ENCODE measurements around the gene SETBP1. TPM values are rescaled to one million over a fixed set of nuclear protein-coding genes. Genes with fewer than 3 reads are reported as not detected.

Gene SETBP1
- total and polyA plus RNA-seq, 2 of the 13 experiments (the other 11 are each of a cell fraction or from before 2014, with no cell fraction given), result 0.18 to 0.65 TPM

- TF ChIP-seq TARDBP (CRISPR knock-in tag; IDR thresholded peaks at IDR 0.05), result no peak
- no peak for TF ChIP-seq SP1 (IDR thresholded peaks at IDR 0.05)
- no peak for TF ChIP-seq SP1 (CRISPR knock-in tag; IDR thresholded peaks at IDR 0.05)
- no peak for TF ChIP-seq GTF3A (CRISPR knock-in tag; conservative IDR thresholded peaks at IDR 0.05)
- TF ChIP-seq POLR2A (IDR thresholded peaks at IDR 0.05; ENCODE audit: insufficient read depth in 1 of 2, low read depth in 2 of 2, low read length in 2 of 2), result no peak
- TF ChIP-seq, protein P1, sequence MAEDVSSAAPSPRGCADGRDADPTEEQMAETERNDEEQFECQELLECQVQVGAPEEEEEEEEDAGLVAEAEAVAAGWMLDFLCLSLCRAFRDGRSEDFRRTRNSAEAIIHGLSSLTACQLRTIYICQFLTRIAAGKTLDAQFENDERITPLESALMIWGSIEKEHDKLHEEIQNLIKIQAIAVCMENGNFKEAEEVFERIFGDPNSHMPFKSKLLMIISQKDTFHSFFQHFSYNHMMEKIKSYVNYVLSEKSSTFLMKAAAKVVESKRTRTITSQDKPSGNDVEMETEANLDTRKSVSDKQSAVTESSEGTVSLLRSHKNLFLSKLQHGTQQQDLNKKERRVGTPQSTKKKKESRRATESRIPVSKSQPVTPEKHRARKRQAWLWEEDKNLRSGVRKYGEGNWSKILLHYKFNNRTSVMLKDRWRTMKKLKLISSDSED (CRISPR knock-in tag; IDR thresholded peaks at IDR 0.05), result no peak
- no peak for TF ChIP-seq ZNF850 (CRISPR knock-in tag; conservative IDR thresholded peaks at IDR 0.05)
- TF ChIP-seq CENPBD1 (CRISPR knock-in tag; IDR thresholded peaks at IDR 0.05; ENCODE audit: borderline replicate concordance, low read depth), result no peak
- TF ChIP-seq, protein P2, sequence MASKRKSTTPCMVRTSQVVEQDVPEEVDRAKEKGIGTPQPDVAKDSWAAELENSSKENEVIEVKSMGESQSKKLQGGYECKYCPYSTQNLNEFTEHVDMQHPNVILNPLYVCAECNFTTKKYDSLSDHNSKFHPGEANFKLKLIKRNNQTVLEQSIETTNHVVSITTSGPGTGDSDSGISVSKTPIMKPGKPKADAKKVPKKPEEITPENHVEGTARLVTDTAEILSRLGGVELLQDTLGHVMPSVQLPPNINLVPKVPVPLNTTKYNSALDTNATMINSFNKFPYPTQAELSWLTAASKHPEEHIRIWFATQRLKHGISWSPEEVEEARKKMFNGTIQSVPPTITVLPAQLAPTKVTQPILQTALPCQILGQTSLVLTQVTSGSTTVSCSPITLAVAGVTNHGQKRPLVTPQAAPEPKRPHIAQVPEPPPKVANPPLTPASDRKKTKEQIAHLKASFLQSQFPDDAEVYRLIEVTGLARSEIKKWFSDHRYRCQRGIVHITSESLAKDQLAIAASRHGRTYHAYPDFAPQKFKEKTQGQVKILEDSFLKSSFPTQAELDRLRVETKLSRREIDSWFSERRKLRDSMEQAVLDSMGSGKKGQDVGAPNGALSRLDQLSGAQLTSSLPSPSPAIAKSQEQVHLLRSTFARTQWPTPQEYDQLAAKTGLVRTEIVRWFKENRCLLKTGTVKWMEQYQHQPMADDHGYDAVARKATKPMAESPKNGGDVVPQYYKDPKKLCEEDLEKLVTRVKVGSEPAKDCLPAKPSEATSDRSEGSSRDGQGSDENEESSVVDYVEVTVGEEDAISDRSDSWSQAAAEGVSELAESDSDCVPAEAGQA (IDR thresholded peaks at IDR 0.05; ENCODE audit: low read depth), result 0 out of 2 replicates have a peak, but pooled peaks have one; percentile 31
- TF ChIP-seq, protein P2 (CRISPR knock-in tag; IDR thresholded peaks at IDR 0.05; ENCODE audit: borderline replicate concordance), result no peak
- TF ChIP-seq ZNF749 (CRISPR knock-in tag; IDR thresholded peaks at IDR 0.05; ENCODE audit: borderline replicate concordance), result no peak
- TF ChIP-seq, protein P3, sequence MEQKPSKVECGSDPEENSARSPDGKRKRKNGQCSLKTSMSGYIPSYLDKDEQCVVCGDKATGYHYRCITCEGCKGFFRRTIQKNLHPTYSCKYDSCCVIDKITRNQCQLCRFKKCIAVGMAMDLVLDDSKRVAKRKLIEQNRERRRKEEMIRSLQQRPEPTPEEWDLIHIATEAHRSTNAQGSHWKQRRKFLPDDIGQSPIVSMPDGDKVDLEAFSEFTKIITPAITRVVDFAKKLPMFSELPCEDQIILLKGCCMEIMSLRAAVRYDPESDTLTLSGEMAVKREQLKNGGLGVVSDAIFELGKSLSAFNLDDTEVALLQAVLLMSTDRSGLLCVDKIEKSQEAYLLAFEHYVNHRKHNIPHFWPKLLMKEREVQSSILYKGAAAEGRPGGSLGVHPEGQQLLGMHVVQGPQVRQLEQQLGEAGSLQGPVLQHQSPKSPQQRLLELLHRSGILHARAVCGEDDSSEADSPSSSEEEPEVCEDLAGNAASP (CRISPR knock-in tag; IDR thresholded peaks at IDR 0.05; ENCODE audit: borderline replicate concordance), result no peak
- no peak for TF ChIP-seq PLSCR1 (CRISPR knock-in tag; IDR thresholded peaks at IDR 0.05; ENCODE audit: borderline replicate concordance)
- TF ChIP-seq SMARCC2 (IDR thresholded peaks at IDR 0.05), result no peak
Measured at GRCh38 chr18:44771956-44772917, 91.5 kb downstream of the SETBP1 start (continued).
